RWPE1 (cell line): ENCODE results near the gene APOL3.

ENCODE experiments used
- CTCF ChIA-PET: fragments of 350-600 bp; sonication (Branson Sonifier 250); formaldehyde crosslinking; extraction: SDS; loops from one replicate; lab custom pipeline; 2021; lab: Yijun Ruan, JAX
- POLR2A ChIA-PET: fragments of 400-600 bp; formaldehyde crosslinking; extraction: SDS; loops from one replicate; lab custom pipeline; 2020; ENCODE audit warnings: antibody characterized with exemption; ENCODE audit not compliant: low non-redundant PET; lab: Yijun Ruan, JAX
- DNase-seq: peaks from one replicate; pipeline ENCODE4 v3.0.0; 2012; ENCODE audit warnings: low spot score
- H3K27ac ChIP-seq: fragments of 450-650 bp; 2 replicates; pipeline ENCODE4 v1.5.1; 2017
- TF ChIP-seq, protein P1 (sequence below): fragments of 450-650 bp; conservative IDR thresholded peaks from 2 replicates; pipeline ENCODE4 v1.5.1; 2017; ENCODE audit warnings: low read depth, mild to moderate bottlenecking

The APOL3 gene

DNA sequence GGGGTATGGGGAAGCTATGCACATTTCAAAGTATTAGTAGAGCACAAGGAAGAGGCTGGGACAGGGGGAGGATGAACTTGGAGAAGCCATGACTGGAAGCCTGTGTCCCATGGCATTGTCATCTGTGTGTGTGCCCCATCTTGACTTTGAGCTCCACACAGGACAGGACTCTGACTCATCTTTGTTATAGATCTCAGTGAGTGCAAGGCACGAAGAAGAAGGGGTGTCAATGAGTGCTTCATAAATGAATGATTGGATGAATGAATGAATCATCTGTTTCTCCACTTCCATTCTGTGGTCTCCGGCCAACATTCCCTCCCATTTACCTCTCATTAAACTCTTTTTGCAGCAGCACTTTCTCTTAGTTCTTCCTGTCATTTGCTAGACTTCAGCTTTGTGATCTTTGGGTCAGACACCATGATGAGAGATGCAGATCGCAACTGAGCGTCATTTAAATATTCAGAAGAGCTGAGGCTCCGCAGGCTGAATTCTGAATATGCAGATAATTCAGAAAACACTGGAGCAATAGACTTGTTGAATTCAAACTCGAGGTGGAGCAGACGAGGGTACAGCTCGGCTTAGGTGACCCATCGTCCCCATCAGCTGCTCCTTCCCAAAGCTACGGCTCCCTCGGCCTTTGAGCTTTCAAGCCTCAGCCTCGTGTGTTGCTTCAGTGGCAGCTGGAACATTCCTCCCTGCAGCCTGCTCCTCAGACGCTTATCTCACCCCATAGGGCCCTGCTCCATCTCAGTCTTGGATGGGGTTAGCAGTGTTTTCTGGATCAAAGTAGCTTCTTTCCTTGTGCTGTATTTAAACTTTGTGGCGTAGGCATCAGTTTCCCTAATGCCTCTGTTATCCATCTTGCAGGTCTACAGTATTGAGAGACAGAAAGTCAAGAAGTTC is 30.8 kb downstream of the APOL3 start:
- TF ChIP-seq, protein P1, sequence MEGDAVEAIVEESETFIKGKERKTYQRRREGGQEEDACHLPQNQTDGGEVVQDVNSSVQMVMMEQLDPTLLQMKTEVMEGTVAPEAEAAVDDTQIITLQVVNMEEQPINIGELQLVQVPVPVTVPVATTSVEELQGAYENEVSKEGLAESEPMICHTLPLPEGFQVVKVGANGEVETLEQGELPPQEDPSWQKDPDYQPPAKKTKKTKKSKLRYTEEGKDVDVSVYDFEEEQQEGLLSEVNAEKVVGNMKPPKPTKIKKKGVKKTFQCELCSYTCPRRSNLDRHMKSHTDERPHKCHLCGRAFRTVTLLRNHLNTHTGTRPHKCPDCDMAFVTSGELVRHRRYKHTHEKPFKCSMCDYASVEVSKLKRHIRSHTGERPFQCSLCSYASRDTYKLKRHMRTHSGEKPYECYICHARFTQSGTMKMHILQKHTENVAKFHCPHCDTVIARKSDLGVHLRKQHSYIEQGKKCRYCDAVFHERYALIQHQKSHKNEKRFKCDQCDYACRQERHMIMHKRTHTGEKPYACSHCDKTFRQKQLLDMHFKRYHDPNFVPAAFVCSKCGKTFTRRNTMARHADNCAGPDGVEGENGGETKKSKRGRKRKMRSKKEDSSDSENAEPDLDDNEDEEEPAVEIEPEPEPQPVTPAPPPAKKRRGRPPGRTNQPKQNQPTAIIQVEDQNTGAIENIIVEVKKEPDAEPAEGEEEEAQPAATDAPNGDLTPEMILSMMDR = no peak
- POLR2A ChIA-PET = no interaction called here
- CTCF ChIA-PET = no interaction called here

DNA sequence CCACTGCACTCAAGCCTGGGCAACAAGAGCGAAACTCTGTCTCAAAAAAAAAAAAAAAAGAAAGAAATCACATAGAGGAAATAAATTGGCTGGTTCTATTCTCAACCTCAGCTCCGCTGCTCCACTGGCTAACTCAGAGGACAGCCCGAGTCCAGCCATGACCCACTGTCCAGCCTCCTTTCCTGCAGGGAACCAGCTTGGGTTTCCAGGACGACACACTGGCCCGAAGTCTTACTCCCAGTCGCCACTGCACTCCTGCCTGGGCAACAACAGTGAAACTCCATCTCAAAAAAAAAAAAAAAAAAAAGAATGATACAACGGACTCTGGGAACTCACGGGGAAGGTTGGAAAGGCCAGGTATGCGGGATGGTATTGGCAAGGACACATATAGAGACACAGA is 31.5 kb downstream of the APOL3 start:
- TF ChIP-seq, protein P1 = no peak
- CTCF ChIA-PET = no interaction called here
- H3K27ac ChIP-seq = no peak overlapping the region
- POLR2A ChIA-PET = no interaction called here
- DNase-seq = no peak

More for the DNA sequence above, 30.8 kb downstream of the APOL3 start:
- no peak for DNase-seq
- H3K27ac ChIP-seq = no peak overlapping the region

DNA sequence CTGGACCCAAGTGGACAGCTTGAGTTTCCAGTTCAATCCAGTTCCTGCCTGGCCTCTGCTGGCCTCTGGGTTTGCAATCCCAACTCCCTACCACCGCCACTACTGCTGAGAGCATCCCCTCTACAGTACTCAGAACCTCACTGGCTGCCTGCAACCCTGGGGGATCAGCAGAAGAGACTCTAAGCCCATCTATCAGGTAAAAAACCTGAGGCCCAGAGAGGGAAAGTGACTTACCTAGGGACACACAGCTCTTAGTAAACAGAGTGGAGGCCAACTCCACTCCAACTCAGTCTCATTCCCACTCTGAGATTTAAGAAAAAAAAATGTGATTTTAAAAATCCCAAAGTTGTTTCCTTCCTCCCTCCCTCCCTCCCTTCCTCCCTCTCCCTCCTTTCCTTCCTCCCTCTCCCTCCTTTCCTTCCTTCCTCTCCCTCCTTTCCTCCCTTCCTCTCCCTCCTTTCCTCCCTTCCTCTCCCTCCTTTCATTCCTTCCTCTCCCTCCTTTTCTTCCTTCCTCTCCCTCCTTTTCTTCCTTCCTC is 34.5 kb downstream of the APOL3 start:
- TF ChIP-seq, protein P1 = no peak
- DNase-seq = no peak
- no peak overlapping the region for H3K27ac ChIP-seq
- CTCF ChIA-PET = interaction anchor here (1.1 kb wide), 1 partner anchor 60 kb away, joined by 7 read pairs; no protein-coding TSS in a partner anchor
- POLR2A ChIA-PET = no interaction called here

GRCh38 chr22:36125434-36125833 is 35.1 kb downstream of the APOL3 start:
- TF ChIP-seq, protein P1 = no peak
- CTCF ChIA-PET = interaction anchor here (0.6 to 1.1 kb wide), 2 partner anchors 23 to 60 kb away, joined by 3 to 7 read pairs; no protein-coding TSS in a partner anchor
- no peak for DNase-seq
- POLR2A ChIA-PET = no interaction called here
- no peak overlapping the region for H3K27ac ChIP-seq

DNA sequence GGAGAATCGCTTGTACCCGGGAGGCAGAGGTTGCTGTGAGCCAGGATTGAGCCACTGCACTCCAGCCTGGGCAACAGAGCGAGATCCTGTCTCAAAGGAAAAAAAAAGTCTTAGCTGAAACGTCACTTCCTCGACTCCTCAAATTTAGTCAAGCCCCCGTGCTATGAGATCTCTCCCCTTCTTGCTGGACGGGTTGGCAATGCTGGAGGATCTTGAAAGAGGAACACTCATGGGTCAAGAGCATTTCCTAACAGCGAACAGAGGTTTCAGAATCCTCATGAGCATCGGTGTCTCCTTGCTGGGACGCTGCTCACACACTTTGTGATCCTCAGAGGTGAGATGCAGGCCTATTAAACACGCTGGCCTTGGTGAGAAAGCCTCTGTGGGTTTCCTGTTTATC is 35.9 kb downstream of the APOL3 start:
- TF ChIP-seq, protein P1 = no peak
- CTCF ChIA-PET = interaction anchor here (0.6 to 1.4 kb wide), 7 partner anchors 9 to 467 kb away, joined by 3 to 12 read pairs (median 4); no protein-coding TSS in a partner anchor
- no peak for DNase-seq
- no peak overlapping the region for H3K27ac ChIP-seq
- POLR2A ChIA-PET = no interaction called here
